Measurements from ENCODE around the gene MT1B. TPM values are rescaled to one million over a fixed set of nuclear protein-coding genes. Genes with fewer than 3 reads are reported as not detected.

The MT1B gene
- total and polyA plus RNA-seq, 2 of the 4 experiments (the other 2 are of a cell fraction): not detected

DNA sequence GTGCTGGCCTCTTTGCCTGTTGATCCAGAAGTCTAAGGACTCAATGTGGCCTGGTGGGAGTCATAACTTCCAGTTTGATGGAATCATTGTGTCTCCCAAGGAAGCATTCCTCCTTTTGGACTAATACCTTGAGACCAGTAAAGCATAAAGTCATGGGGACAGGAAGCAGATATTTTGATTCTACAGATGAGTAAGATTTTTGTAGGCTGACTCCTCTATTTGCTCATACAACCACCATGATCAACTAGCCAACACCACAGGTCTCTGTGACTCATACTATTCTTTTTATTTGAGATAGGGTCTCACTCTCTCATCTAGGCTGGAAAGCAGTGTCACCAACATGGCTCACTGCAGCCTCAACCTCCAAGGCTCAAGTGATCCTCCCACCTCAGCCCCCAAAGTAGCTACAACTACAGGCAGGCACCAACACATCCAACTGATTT lies 37.1 kb upstream of the MT1B start:
- POLR2A ChIA-PET (ENCODE audit: unreplicated experiment): no interaction called here
- Histone ChIP-seq H3K36me3 (ENCODE audit: control insufficient read depth, insufficient read depth, low read length) (no peaks in the 10 kb centered on the region), H3K9ac (ENCODE audit: low read depth, low read length) (no peak overlapping the region), H3K79me1 (ENCODE audit: low read depth in 1 of 2, low read length in 2 of 2) (peaks cover 2 to 54% of the 10 kb centered on the region in 2 experiments; a peak in 3 of 4 replicates), H3K56ac (ENCODE audit: extremely low read depth, insufficient read depth, low read length) (no peak overlapping the region), H2BK15ac (ENCODE audit: low read depth, low read length) (peak overlapping the region; percentile 98; the same call in 1 of the 3 replicates), H2BK120ac (ENCODE audit: low read depth, low read length) (peak overlapping the region; percentile 96), H3K14ac (replicated peaks; ENCODE audit: low read depth, low read length) (peak overlapping the region; percentile 81; the same call in 1 of the 2 replicates), H4K91ac (ENCODE audit: insufficient read depth, low read depth, low read length) (peak overlapping the region; percentile 91), H3K23ac (ENCODE audit: low read depth, low read length) (peak overlapping the region; percentile 72; the same call in 1 of the 2 replicates), H3K9me3 (ENCODE audit: control insufficient read depth, insufficient read depth, low read length) (no peaks in the 10 kb centered on the region), H3K27ac (ENCODE audit: insufficient read depth, low read length) (peak overlapping the region; percentile 59), H2BK20ac (ENCODE audit: low read depth, low read length) (peak overlapping the region; percentile 96; the same call in 1 of the 2 replicates), H4K8ac (ENCODE audit: low read depth in 2 of 2, low read length in 2 of 2) (peak overlapping the region; percentile 75 to 78; a peak in 3 of 4 replicates), H2BK5ac (ENCODE audit: low read depth, low read length, poor library complexity, severe bottlenecking) (peak overlapping the region; percentile 96), H4K5ac (ENCODE audit: low read depth, low read length) (peak overlapping the region; percentile 52; the same call in 1 of the 2 replicates), H3K4me3 (ENCODE audit: insufficient read depth, low read depth, low read length) (no peak overlapping the region), H2AFZ (replicated peaks; ENCODE audit: low read length, poor library complexity) (no peak overlapping the region), H3K9me1 (ENCODE audit: insufficient read depth, low read length) (peaks cover 24% of the 10 kb centered on the region), H3K18ac (ENCODE audit: low read depth, low read length) (peak overlapping the region; percentile 66; the same call in 1 of the 2 replicates), H2AK5ac (ENCODE audit: low read depth, low read length) (peak overlapping the region; percentile 99), H3K4ac (ENCODE audit: low read depth, low read length) (peak overlapping the region; percentile 93), H3K4me1 (ENCODE audit: control insufficient read depth, insufficient read depth, low read length) (peaks cover 36% of the 10 kb centered on the region), H4K20me1 (ENCODE audit: insufficient read depth, low read length) (no peaks in the 10 kb centered on the region), H3K4me2 (ENCODE audit: low read depth, low read length) (0 out of 2 replicates have a peak overlapping the region, but pooled peaks have one; percentile 22), H3K27me3 (ENCODE audit: control insufficient read depth, insufficient read depth, low read length) (no peaks in the 10 kb centered on the region), H2AK9ac (replicated peaks; ENCODE audit: low read depth, low read length, poor library complexity) (peak overlapping the region; percentile 79)
- DNase-seq (peak; percentile 86), ATAC-seq (ENCODE audit: low read depth) (peak; percentile 8)
- TF ChIP-seq CEBPB (IDR thresholded peaks at IDR 0.05; ENCODE audit: low read depth, low read length) (peak; percentile 15; the same call in 1 of the 2 replicates), FOS (IDR thresholded peaks at IDR 0.05; ENCODE audit: low read depth, low read length) (peak; percentile 77; the same call in 1 of the 2 replicates), RCOR1 (IDR thresholded peaks at IDR 0.05; ENCODE audit: insufficient replicate concordance, low read length) (peak; percentile 14), MXI1 (IDR thresholded peaks at IDR 0.05; ENCODE audit: borderline replicate concordance, low read depth, low read length) (no peak), SMC3 (IDR thresholded peaks at IDR 0.05; ENCODE audit: low read depth, low read length) (no peak)
- in situ Hi-C loops (cut with MboI; ENCODE audit: low sequenced_read_pairs): no loop called here
- CTCF ChIA-PET: no interaction called here
- dilution Hi-C loops (cut with HindIII; ENCODE audit: low sequenced_read_pairs, unreplicated experiment): no loop called here
- no TSS peak for BruUV-seq (replicated peaks)
- intact Hi-C loops (cut with micrococcal nuclease): no loop called here

Measured in IMR-90 (cell line).